ENCODE results near the gene FMNL2. TPM values are rescaled to one million over a fixed set of nuclear protein-coding genes. Genes with fewer than 3 reads are reported as not detected.

FMNL2 gene
- total RNA-seq, 1 experiment from 2014 or later = 33.6 TPM

GRCh38 chr2:152301131-152301530 lies 33.8 kb upstream of the FMNL2 start:
- Histone ChIP-seq H2BK12ac (ENCODE audit: insufficient read length, low read depth, low read length) (no peak overlapping the region), H3T11ph (ENCODE audit: low read length) (no peak overlapping the region), H2BK20ac (ENCODE audit: low read depth, low read length, poor library complexity, severe bottlenecking) (no peak overlapping the region), H2BK120ac (ENCODE audit: low read depth, low read length, poor library complexity, severe bottlenecking) (no peak overlapping the region), H4K91ac (ENCODE audit: insufficient read length, low read depth, low read length) (no peak overlapping the region), H3K14ac (ENCODE audit: insufficient read depth, low read length) (no peak overlapping the region), H3K4me1 (ENCODE audit: insufficient read depth, low read length) (no peaks in the 10 kb centered on the region), H3K27ac (ENCODE audit: insufficient read length, low read depth, low read length) (no peak overlapping the region), H3K9ac (ENCODE audit: extremely low read depth, insufficient read length, low read length) (no peak overlapping the region), H3K4me2 (ENCODE audit: insufficient read depth, insufficient read length, low read length) (no peak overlapping the region), H3K56ac (ENCODE audit: insufficient read length, low read depth, low read length) (no peak overlapping the region), H4K8ac (replicated peaks; ENCODE audit: insufficient read length, low read depth, low read length) (no peak overlapping the region), H2AFZ (ENCODE audit: low read length) (no peak overlapping the region), H4K5ac (ENCODE audit: insufficient read length, low read depth, low read length) (no peak overlapping the region), H2AK5ac (ENCODE audit: insufficient read length, low read length) (no peak overlapping the region), H3K9me3 (ENCODE audit: control insufficient read depth, low read depth, low read length) (no peaks in the 10 kb centered on the region), H2BK5ac (ENCODE audit: insufficient read length, low read length) (no peak overlapping the region), H3K23ac (ENCODE audit: insufficient read length, low read depth, low read length) (no peak overlapping the region), H3K4ac (ENCODE audit: low read depth, low read length) (no peak overlapping the region), H4K20me1 (ENCODE audit: control insufficient read depth, insufficient read depth, insufficient read length) (no peaks in the 10 kb centered on the region), H3K79me1 (ENCODE audit: insufficient read depth, low read depth, low read length, poor library complexity, severe bottlenecking) (no peaks in the 10 kb centered on the region), H3K79me2 (ENCODE audit: insufficient read depth, low read length) (no peaks in the 10 kb centered on the region), H3K27me3 (ENCODE audit: insufficient read depth, low read length) (no peaks in the 10 kb centered on the region), H2BK15ac (ENCODE audit: low read depth, low read length) (no peak overlapping the region), H3K23me2 (ENCODE audit: insufficient read length, low read depth, low read length, poor library complexity, severe bottlenecking) (no peaks in the 10 kb centered on the region), H3K18ac (ENCODE audit: insufficient read length, low read depth, low read length) (no peak overlapping the region)
- no peak for DNase-seq
- peaks cover 7 to 11% of the 10 kb centered on the region in 2 experiments; a peak in 3 of 4 replicates for H3K4me1 Mint-ChIP-seq
- no peaks in the 10 kb centered on the region for H3K27me3 Mint-ChIP-seq (ENCODE audit: low read depth)
- H3K9me3 Mint-ChIP-seq = no peaks in the 10 kb centered on the region
- WGBS (ENCODE audit: extremely low coverage, insufficient read length, low lambda C conversion rate) = no CpG with 5 or more reads among the region's 3 CpGs
- no peaks in the 10 kb centered on the region; a peak in 1 of 7 replicates for H3K36me3 Mint-ChIP-seq (ENCODE audit: insufficient read depth in 1 of 3, low read depth in 3 of 3)
- H3K27ac Mint-ChIP-seq = no peak overlapping the region
- TF ChIP-seq, protein P1, sequence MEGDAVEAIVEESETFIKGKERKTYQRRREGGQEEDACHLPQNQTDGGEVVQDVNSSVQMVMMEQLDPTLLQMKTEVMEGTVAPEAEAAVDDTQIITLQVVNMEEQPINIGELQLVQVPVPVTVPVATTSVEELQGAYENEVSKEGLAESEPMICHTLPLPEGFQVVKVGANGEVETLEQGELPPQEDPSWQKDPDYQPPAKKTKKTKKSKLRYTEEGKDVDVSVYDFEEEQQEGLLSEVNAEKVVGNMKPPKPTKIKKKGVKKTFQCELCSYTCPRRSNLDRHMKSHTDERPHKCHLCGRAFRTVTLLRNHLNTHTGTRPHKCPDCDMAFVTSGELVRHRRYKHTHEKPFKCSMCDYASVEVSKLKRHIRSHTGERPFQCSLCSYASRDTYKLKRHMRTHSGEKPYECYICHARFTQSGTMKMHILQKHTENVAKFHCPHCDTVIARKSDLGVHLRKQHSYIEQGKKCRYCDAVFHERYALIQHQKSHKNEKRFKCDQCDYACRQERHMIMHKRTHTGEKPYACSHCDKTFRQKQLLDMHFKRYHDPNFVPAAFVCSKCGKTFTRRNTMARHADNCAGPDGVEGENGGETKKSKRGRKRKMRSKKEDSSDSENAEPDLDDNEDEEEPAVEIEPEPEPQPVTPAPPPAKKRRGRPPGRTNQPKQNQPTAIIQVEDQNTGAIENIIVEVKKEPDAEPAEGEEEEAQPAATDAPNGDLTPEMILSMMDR (conservative IDR thresholded peaks at IDR 0.05) = no peak
- H3K4me3 Mint-ChIP-seq = no peak overlapping the region

Measured in H9 (cell line).